HG02870 (cell line): ENCODE data around the gene PRAMEF12.
"Not testable (repeated sequence)": the region's sequence is repeated elsewhere in the genome, so short reads cannot be mapped to it uniquely, and the experiment has no call there.

Experiments
- ATAC-seq: cut with Tn5 transposase; IDR thresholded peaks from one replicate; pipeline ENCODE4 v1.9.1; 2021; ENCODE audit warnings: mild to moderate bottlenecking, moderate library complexity; ENCODE audit not compliant: unreplicated experiment

The PRAMEF12 gene

DNA sequence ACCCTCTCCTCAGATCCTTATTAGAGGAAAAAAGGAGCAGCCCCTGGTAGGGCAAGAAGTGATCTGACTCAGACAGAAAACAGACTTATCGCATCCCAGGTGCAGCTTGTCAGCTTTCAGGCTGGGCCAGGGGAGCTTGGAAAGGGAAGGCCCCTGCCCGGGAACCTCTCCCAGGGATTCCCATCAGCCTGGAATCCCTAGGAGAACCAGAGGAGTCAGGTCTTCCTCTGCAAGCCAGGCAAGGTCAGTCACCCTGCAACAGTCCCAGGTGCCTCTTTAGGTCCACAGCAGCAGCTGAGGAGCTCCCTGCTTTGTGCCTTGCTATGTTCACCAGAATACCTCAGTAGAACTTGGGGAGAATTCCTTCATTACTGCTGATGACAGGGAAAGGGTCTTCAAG lies 2.9 kb upstream of the PRAMEF12 start:
- no peak for ATAC-seq

DNA sequence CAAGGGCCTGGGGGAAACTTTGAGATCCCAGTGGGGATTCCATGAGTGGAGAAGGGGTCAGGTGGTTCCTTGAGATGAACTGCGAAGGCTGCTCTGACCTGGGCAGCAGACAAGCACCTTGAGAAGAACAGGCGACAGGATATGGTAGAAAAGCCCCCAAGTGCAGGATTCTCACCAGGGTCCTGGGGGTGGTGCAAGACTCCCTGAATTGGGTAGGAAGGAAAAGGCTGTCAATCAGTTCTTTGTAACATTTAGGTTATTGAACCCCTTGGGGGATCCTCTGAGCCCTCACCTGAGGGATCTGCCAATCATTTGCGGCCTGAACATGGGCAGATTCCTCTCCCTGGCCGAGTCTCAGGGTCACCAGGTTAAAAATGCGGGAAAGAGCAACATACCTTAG lies 2.4 kb upstream of the PRAMEF12 start:
- no peak for ATAC-seq

DNA sequence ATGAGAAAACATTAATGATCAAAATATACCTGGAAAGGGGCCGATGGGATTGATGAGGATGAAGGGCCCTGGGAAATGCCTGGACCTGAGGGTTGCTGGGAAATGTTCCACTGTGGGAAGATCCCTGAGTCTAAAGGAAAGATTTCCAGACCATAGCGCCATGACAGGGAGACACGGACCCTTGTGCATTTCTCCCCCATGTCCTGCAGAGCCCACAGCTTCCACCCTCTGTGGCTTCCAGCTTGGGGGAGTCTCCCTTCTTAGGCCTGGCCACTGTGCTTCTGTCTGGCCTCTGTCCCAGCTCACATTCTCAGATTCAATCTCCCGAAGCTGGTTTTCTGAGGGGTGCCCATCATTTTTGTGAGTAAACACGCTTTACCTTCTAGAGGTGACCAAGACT lies 1.0 kb upstream of the PRAMEF12 start:
- no peak for ATAC-seq

DNA sequence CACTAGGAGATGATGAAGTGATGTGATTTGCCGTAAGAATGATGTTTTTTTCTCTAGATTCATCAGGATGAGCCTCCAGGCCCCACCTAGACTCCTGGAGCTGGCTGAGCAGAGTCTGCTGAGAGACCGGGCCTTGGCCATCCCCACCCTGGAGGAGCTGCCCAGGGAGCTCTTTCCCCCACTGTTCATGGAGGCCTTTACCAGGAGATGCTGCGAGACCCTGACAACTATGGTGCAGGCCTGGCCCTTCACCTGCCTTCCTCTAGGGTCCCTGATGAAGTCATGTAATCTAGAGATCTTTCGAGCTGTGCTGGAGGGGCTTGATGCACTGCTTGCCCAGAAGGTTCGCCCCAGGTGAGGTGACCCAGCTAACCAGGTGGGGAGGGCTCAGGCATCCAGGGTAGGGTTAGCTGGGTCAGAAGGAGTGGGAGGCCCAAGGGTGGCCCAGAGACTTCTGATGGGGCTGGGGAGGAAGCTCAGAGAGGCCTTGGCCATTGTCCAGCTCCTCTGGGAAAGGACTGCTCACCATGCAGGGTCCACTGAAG lies 1.3 kb downstream of the PRAMEF12 start:
- no peak for ATAC-seq

DNA sequence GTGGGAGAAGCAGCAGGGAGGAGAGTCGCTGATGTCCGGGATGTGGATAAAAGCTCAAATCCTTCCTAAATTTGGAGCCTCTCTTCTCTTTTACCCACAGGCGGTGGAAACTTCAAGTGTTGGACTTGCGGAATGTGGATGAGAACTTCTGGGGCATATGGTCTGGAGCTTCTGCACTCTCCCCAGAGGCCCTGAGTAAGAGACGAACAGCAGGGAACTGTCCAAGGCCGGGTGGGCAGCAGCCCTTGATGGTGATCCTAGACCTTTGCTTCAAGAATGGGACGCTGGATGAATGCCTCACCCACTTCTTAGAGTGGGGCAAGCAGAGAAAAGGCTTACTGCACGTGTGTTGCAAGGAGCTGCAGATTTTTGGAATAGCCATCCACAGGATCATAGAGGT lies 1.9 kb downstream of the PRAMEF12 start:
- ATAC-seq = no peak

DNA sequence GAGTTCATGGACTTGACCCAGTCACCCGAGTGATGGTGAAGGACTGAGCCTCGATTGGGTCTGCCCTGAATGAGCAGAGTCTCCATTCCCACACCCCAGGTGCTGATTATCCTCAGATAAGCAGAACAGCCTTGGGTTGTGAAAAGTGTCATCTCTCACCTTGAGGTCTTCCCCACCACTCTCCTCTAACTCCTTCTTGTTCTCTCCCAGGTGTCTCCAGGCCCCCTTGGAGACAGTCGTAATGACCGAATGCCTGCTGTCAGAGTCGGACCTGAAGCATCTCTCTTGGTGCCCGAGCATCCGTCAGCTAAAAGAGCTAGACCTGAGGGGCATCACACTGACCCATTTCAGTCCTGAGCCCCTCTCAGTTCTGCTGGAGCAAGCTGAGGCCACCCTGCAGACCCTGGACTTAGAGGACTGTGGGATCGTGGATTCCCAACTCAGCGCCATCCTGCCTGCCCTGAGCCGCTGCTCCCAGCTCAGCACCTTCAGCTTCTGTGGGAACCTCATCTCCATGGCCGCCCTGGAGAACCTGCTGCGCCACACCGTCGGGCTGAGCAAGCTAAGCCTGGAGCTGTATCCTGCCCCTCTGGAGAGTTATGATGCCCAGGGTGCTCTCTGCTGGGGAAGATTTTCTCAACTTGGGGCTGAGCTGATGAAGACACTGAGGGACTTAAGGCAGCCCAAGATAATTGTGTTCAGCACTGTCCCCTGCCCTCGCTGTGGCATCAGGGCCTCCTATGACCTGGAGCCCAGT lies 3.4 kb downstream of the PRAMEF12 start:
- no peak for ATAC-seq

DNA sequence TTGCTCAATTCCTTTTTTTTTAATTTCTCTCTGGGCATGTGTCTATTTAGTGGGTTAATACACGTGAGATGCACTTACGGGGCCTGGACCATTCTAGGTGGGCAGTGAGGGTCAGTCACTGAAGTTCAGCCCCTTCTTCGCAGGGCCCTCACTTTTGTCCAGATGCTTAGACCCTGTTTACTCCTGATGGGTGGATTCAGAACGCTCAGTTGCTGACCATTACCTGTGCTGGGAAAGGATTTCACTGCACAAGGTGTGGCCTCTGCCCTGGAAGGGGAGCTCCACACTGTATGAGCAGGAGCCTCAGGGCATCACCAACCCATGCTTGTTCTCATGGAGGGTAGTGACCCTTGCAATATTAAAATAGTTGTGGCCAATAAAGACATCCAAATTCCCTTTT lies 4.5 kb downstream of the PRAMEF12 start:
- ATAC-seq = no peak

DNA sequence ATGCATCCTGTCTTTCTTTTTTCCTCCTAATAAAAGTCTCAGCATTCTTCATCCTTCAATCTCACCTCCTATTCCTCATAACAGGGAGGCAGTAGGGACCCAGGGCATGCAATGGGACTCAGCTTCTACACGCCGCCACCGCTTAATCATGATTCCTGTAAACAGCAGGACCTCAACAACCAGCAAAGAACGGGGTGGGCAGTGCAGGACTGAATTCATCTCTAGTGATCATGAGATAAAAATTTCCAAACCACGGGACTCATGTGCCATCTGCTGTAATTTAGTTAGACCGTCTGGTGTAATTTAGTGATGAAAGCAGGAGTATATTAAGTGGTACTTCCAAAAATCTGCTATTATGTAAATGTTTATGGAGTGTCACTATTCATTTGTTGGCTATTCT lies 5.4 kb downstream of the PRAMEF12 start:
- no peak for ATAC-seq

DNA sequence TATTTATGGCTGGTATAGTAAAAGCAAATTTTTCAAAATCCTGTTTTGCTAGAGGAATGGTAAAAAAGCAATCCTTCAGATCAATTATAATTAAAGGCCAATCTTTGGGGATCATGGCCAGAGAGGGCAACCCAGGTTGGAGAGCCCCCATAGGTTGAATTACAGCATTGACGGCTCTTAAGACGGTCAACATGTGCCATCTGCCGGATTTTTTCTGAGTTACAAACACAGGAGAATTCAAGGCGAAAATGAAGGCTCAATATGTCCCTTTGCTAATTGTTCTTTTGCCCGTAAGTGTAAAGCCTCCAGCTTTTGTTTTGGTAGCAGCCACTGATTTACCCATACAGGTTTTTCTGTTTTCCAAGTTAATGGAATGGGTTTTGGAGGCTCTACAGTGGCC lies 8.0 kb downstream of the PRAMEF12 start:
- ATAC-seq = not testable (repeated sequence)

DNA sequence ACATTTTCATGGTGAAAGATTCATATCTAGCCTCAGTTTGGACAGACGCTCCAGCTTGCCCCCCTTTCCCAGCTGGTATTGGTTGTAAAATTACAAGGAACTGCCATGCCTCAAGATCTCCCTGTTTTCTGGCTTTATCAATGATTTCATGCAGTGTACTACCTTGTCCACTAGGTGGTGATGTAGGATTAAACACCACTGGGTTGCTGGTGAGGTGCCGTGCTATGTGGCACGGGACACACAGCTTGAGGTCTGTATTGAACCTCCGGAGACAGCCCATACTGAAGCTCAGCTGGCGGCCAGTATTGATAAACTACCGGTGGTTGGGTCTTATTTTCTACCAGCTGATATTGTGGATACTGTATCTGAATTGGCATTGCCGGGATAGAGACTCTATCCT lies 10.2 kb downstream of the PRAMEF12 start:
- not testable (repeated sequence) for ATAC-seq

DNA sequence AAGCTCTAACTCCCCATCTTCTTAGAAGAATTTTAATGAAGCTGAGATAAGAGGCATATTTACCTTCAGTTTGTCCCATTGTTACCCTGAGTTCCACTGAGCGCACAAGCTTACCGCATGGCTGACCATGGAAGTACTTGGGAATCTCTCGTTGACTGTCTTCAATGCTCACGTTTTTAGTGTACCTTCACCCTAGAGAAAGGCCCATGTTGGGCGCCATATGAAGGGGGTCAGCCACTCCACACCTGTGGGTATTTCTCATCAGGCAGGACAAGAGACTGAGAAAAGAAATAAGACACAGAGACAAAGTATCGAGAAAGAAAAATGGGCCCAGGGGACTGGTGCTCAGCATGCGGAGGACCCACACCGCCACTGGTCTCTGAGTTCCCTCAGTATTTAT lies 11.2 kb downstream of the PRAMEF12 start:
- not testable (repeated sequence) for ATAC-seq

DNA sequence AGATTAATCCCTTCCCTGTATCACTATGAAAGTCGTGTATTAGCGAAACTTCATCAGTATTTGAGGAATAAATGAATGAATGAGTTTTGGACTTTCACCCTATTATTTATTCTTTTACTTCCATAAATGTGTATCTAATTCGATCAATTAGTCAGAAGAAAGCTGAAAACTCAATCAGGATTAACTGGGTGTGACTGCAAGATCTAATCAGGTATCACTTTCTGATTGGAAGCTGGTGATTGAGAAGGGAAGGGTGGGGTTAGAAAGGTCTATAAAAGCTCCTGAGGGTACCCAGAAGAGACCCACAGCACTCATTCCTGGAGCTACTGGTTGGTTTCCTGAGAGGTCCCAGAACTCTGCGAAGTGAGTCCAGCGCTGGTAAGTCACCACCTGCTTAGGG lies 17.6 kb downstream of the PRAMEF12 start, which contains the start of gene PRAMEF1:
Gene PRAMEF1, plus strand, starts transcription at position 301 of the 400 bp plus-strand sequence. CDS start 1,831 bp downstream, outside the sequence.
- not testable (repeated sequence) for ATAC-seq

DNA sequence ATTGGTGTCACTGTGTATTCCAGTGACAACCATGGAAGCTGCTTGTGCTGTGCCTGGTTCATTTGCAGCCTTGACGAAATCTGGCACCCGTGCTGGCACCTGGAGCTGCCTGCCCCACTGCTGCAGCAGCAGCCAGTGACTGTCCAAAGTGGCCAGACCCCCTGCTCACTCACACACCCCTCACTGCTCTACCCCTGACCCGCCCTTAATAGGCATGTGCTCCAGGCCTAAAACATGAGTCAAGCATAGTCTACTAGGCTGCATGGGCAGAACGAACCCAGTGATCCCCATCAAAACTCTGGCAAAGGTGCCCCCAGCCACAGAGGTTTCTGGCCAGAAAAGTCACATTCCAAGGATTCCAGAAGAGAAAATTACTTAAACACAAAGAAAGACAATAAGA lies 25.4 kb downstream of the PRAMEF12 start:
- ATAC-seq = no peak

DNA sequence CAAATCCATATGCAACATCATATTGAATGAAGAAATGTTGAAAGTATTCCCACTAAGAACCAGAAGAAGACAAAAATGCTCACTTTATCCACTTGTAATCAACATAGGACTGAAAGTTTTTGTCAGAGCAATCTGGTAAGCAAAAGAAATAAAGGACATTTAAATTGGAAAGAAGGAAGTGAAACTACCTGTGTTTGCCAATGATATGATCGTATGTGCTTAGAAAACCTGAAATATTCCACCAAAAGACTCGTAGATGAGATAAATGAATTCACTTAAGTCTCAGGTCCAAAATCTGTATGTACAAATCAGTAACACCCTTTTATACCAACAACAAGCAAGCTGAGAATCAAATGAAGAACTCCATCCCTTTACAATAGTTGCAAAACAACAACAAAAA lies 26.2 kb downstream of the PRAMEF12 start:
- ATAC-seq = no peak

DNA sequence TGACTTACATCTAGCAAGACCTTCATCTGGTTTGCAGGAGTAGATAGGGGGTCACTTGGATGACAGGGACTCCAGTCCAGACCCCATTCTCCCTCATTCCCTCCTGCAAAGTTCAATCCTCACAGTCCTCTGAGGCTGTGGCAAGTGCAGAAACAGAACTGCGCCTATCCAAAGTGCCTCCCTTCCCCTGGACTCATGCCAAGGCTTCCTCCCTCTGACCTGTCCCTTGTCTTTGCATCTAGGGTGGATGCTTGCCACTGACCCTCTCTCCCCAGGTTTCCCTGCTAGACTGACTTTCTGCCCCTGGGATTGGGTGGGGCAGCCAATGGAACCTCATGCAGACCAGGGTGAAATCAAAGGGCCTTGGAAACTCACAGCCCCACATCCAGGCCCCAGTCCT lies 36.4 kb downstream of the PRAMEF12 start:
- ATAC-seq = no peak

DNA sequence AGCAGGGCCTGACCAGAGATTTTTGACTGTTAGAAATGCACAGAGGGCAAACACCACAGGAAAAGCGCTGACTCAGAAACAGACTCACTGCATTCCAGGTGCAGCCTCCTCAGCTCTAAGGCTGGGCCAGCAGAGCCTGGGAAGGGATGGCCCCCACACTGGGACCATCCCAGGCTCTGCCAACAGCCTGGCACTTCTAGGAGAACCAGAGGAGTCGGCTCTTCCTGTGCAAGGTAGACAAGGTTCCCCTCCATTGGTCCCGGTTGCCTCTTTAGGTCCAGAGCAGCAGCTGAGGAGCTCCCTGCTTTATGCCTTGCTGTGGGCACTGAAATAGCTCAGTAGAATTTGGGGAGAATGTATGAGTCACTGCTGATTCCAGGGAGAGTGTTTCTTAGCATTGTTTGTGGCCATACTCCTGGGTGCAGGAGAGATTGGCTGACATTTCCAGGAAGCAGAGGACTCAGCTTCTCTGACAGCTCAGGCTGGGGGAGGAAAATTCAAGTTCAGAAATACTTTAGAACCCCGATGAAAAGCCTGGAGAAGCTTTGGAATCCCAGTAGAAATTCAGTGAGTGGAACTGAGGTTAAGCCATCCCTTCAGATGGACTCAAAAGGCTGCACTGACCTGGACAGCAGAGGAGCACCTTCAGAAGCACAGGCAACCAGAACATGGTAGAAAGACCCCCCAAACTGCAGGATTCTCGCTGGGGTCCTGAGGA lies 37.3 kb downstream of the PRAMEF12 start:
- no peak for ATAC-seq

DNA sequence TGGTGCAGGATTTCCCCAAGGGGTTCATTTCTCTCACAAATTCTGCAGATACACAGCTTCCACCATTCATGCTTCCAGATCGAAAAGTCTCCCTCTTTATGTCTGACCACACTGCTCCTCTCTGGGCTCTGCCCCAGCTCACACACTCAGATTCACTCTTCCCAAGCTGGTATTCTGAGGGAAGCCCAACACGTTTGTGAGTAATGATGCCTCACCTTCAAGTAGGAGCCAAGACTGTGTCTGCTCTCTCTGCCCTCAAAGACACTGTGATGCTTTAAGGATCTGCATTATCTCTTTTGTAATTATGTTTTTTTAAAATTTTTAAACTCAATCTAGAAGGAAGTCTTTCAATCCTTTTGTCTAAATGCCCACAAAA lies 37.9 kb downstream of the PRAMEF12 start:
- ATAC-seq = no peak

DNA sequence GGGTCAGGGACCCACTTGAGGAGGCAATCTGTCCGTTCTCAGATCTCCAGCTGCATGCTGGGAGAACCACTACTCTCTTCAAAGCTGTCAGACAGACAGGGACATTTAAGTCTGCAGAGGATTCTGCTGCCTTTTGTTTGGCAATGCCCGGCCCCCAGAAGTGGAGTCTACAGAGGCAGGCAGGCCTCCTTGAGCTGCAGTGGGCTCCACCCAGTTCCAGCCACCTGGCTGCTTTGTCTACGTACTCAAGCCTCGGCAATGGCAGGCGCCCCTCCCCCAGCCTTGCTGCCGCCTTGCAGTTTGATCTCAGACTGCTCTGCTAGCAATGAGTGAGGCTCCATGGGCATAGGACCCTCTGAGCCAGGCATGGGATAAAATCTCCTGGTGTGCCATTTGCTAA lies 45.5 kb downstream of the PRAMEF12 start:
- ATAC-seq = not testable (repeated sequence)
